Right lobe of liver (tissue), 4 donors: ENCODE data around the gene SLX4.

Source experiments
- CTCF ChIP-seq, 4 donors: fragments of 200-600 bp in 3 of 4; fragments of 450-650 bp in 1 of 4; IDR thresholded peaks; one replicate each; pipeline versions ENCODE4 v1.5.1 to v1.8.0; 2016 to 2022; ENCODE audit warnings: antibody characterized with exemption in 4 of 4, mild to moderate bottlenecking in 2 of 4
- POLR2A ChIP-seq: fragments of 450-650 bp; IDR thresholded peaks from one replicate; pipeline ENCODE4 v1.6.1; 2017; ENCODE audit warnings: antibody characterized with exemption, mild to moderate bottlenecking
- donor health status: DM: no; HTN: no; CAD: no.
- donor health status: DM: no; HTN: no; CAD: no.
- donor health status: DM: no; HTN: yes; CAD: no.

GRCh38 chr16:3591991-3592390 lies 19.4 kb downstream of the SLX4 start:
- no peak for TF ChIP-seq POLR2A
- TF ChIP-seq CTCF (IDR thresholded peaks at IDR 0.05) = no peak
